Urinary bladder (tissue), 4 donors: Measurements from ENCODE around the gene AZU1. TPM values are rescaled to one million over a fixed set of nuclear protein-coding genes. Genes with fewer than 3 reads are reported as not detected.
"Not testable (repeated sequence)": the region's sequence is repeated elsewhere in the genome, so short reads cannot be mapped to it uniquely, and the experiment has no call there.

Experiments used
- DNase-seq: peaks from one replicate; pipeline ENCODE4 v3.0.0-alpha.2; 2015; ENCODE audit errors: extremely low spot score
- H3K27ac ChIP-seq: one replicate; pipeline ENCODE4 v1.5.1; 2013; ENCODE audit warnings: low read depth, mild to moderate bottlenecking, moderate library complexity
- H3K36me3 ChIP-seq: one replicate; pipeline ENCODE4 v1.6.1; 2013; ENCODE audit warnings: mild to moderate bottlenecking, moderate library complexity; ENCODE audit not compliant: insufficient read depth
- H3K4me1 ChIP-seq: one replicate; pipeline ENCODE4 v1.6.1; 2013; ENCODE audit warnings: mild to moderate bottlenecking, moderate library complexity; ENCODE audit not compliant: insufficient read depth
- H3K4me3 ChIP-seq: one replicate; pipeline ENCODE4 v1.5.1; 2013; ENCODE audit warnings: low read depth, low read length
- WGBS: extraction: QIAGEN DNeasy Blood & Tissue Kit; methylation state at CpG from one replicate; pipeline ENCODE4 v1.1.7; 2013; 5-methylcytosine and 5-hydroxymethylcytosine counted together
- polyA plus RNA-seq: library from polyadenylated mRNA; stranded (reverse); fragments of 200-250 nt; gene quantifications from one replicate; pipeline ENCODE4 v1.2.3, GENCODE V29; 2013
- total RNA-seq: library from RNA; depleted of rRNA; stranded (reverse); fragments of >200 nt; gene quantifications from one replicate; pipeline ENCODE4 v1.2.3, GENCODE V29; 2014
- donor health status: healthy with polysubstance abuse.
- donor health status: healthy.

The AZU1 gene
- total and polyA plus RNA-seq, 2 donors, result 0.15 TPM; not detected in 1

DNA sequence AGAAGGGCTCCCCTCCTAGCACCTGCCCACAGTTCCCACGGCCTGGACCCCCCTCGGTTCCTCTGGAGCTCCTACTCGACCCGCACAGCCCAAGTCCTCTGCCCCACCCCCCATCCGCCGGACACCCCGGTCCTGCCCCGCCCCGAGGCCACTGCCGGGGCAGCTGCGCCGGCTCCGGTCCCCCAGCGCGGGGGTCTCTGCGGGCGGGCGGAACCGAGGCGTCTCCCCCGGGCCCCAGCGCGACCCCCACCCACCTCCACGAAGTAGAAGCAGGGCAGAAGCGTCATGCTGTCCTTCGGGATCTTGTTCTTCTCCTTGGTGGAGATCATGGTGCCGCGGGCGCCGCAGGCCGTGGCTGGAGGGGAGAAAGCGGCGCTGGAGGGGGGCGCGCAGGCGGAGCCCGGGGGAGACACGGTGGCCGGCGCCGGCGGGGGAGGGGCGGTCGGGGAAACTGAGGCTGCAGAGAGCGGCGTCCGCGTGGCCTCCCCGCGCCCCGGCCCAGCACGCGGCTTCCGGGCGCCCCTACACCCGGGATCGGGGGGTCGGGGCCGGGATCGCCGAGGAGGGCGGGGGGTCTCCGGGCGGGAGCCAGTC, 6.3 kb upstream of the AZU1 start:
- no peaks in the 10 kb centered on the region for H3K4me1 ChIP-seq
- DNase-seq, result no peak
- no peaks in the 10 kb centered on the region for H3K36me3 ChIP-seq
- no peak overlapping the region for H3K27ac ChIP-seq
- H3K4me3 ChIP-seq, result peak overlapping the region; percentile 36
- 1% methylated on average over 64 of the region's 64 CpGs for WGBS

DNA sequence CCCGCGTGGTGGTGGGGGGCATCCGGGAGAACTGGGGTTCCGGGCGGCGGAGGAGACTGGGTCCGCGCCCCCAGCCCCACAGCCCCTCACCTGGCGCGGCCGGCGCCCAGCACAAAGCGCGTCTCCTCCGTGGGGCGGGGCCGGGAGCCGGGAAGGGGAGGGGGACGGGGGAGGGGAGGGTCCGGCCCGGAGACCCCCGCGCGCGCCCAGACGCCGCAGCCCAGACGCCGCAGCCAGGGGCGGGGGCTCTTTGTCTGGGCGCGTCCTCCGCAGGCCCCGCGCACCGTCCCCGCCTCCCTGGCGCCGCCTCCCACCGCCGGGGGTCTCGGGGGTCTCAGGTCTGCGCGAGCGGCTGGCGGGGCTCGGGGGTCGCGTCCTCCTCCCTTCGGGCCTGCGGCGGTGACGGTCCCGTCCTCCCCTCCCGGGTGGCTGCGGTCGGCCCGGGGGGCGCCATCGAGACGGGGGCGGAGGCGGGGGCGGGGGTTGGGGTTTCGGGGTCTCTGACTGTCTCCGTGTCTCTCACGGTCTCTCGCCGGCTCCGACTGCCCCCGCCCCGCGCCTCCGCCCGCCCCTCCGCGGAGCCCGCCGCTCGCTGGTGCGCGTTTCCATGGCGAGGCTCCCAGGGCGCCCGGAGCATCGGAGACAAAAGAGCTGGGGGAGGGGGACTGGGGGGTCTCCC, 5.7 kb upstream of the AZU1 start, which contains the start of gene PLPPR3:
Gene PLPPR3, minus strand, starts transcription at position 131 of the 679 bp plus-strand sequence. CDS start 396 bp downstream, outside the sequence.
- H3K4me3 ChIP-seq, result peak within 1 kb of the TSS; percentile 36
- H3K27ac ChIP-seq, result no peak within 1 kb of the TSS
- no peak for DNase-seq
- H3K4me1 ChIP-seq, result no peaks in the 10 kb centered on the region
- no peaks in the 10 kb centered on the region for H3K36me3 ChIP-seq
- WGBS, result under 1% methylated on average over 83 of the region's 86 CpGs

DNA sequence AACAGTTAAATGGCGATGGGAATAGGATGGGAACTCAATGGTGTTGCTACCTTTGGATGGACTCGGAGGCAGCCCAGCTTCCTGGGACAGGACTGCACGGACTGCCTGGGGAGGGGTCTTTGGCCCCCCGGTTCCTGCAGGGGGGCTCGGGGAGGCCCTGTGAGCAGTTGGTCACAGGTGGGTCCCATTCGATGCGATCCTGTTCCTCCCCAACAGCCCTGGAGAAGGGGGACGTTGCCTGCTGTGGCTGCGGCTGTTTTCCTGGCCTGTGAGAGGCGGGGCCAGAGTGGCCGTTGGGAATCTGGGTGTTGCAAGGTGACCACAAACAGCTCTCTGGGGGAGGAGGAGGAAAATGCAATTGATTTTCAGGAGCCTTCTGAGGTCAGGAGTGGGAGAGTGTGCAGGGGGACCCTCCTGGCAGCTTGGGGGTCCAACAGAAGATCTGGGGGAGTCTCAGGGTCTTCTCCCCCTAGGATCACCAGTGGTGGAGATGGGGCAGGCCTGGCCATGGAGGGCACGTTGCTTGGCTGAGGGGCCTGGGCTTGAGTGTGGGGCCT, 4.0 kb upstream of the AZU1 start:
- H3K4me3 ChIP-seq, result no peak overlapping the region
- DNase-seq, result no peak
- H3K27ac ChIP-seq, result no peak overlapping the region
- H3K4me1 ChIP-seq, result no peaks in the 10 kb centered on the region
- WGBS, result 62% methylated on average over 12 of the region's 12 CpGs
- no peaks in the 10 kb centered on the region for H3K36me3 ChIP-seq

DNA sequence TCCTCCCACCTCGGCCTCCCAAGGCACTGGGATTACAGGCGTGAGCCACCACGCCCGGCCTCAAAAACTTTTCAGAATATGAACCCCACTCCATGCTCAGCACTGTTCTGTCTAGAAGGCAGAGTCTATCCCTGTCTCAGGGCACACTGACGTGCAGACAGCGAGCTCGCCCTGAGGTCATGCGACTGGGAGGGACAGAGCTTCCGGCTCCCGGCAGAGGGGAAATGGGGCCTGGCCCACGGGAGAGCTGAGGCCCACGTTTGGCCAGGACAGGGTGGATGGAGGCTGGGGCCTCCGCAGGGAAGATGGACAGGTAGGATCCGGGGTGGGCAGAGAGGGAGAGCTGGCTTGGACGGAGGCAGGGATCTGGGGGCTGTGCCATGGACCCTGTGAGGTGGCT, 2.8 kb upstream of the AZU1 start:
- Histone ChIP-seq H3K27ac (no peak overlapping the region), H3K4me3 (no peak overlapping the region), H3K36me3 (no peaks in the 10 kb centered on the region), H3K4me1 (no peaks in the 10 kb centered on the region)
- no peak for DNase-seq
- 79% methylated on average over 15 of the region's 15 CpGs for WGBS

DNA sequence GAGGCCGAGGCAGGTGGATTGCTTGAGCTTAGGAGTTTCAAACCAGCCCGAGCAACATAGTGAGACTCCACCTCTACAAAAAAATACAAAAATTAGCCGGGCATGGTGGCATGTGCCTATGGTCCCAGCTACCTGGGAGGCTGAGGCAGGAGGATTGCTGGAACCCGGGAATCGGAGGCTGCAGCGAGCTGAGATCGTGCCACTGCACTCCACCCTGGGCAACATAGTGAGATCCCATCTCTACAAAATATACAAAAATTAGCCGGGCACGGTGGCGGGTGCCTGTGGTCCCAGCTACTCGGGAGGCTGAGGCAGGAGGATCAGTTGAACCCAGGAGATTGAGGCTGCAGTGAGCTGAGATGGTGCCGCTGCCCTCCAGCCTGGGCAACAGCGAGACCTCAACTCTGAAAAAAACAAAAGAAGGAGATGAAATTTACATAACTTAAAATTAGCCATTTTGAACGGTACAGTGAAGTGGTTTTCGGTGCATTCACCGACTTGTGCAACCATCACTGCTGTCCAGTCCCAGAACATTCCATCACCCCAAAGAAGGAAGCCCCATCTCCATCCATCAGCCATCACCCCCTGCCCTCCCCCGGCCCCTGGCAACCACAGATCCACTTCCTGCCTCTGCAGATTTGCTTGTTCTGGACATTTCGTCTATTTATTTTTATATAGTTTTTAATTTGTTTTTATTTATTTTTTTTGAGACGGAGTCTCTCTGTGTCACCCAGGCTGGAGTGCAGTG, 1.6 kb upstream of the AZU1 start:
- no peak overlapping the region for H3K4me3 ChIP-seq
- DNase-seq, result no peak
- H3K27ac ChIP-seq, result no peak overlapping the region
- no peaks in the 10 kb centered on the region for H3K36me3 ChIP-seq
- no peaks in the 10 kb centered on the region for H3K4me1 ChIP-seq
- WGBS, result 82% methylated on average over 19 of the region's 19 CpGs

DNA sequence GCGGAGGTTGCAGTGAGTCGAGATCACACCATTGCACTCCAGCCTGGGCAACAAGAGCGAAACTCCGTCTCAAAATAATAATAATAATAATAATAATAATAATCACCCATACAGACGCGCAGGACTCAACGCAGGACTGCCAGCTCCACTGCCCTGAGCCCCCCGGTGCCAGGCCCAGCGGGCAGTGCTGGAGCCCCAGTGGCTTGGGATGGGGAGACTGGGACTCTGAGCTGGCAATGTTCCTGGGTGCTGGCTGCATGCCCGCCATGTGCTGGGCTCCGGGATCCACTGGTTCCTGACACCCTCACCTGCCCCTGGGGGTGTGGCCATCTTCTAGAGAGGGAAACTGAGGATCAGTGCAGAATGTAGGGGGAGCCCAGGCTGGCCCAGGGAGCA, 325 bp upstream of the AZU1 start:
- Histone ChIP-seq H3K27ac (no peak overlapping the region), H3K4me3 (no peak overlapping the region), H3K4me1 (no peaks in the 10 kb centered on the region), H3K36me3 (no peaks in the 10 kb centered on the region)
- DNase-seq, result no peak
- 90% methylated on average over 11 of the region's 11 CpGs for whole genome bisulfite sequencing

DNA sequence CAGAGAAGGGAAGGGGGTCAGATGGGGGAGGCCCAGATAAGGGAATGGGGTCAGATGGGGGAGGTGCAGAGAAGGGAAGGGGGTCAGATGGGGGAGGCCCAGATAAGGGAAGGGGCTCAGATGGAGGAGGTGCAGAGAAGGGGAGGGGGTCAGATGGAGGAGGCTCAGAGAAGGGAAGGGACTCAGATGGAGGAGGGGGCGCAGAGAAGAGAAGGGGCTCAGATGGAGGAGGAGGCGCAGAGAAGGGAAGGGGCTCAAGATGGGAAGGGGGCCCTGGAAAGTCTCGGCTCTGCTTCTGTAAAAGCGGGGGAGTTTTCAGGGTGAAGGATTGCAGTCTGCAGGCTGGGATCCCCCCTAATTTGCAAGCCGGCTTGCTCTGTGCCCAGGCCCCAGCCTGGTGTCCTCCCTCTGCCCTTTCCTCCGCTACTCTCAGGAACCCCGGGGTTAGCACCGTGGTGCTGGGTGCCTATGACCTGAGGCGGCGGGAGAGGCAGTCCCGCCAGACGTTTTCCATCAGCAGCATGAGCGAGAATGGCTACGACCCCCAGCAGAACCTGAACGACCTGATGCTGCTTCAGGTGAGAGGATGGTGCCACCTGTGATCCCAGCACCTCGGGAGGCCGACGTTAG, 1.6 kb downstream of the AZU1 start:
- H3K4me3 ChIP-seq, result no peak overlapping the region
- H3K27ac ChIP-seq, result no peak overlapping the region
- no peak for DNase-seq
- no peaks in the 10 kb centered on the region for H3K4me1 ChIP-seq
- H3K36me3 ChIP-seq, result no peaks in the 10 kb centered on the region
- 71% methylated on average over 18 of the region's 18 CpGs for WGBS

DNA sequence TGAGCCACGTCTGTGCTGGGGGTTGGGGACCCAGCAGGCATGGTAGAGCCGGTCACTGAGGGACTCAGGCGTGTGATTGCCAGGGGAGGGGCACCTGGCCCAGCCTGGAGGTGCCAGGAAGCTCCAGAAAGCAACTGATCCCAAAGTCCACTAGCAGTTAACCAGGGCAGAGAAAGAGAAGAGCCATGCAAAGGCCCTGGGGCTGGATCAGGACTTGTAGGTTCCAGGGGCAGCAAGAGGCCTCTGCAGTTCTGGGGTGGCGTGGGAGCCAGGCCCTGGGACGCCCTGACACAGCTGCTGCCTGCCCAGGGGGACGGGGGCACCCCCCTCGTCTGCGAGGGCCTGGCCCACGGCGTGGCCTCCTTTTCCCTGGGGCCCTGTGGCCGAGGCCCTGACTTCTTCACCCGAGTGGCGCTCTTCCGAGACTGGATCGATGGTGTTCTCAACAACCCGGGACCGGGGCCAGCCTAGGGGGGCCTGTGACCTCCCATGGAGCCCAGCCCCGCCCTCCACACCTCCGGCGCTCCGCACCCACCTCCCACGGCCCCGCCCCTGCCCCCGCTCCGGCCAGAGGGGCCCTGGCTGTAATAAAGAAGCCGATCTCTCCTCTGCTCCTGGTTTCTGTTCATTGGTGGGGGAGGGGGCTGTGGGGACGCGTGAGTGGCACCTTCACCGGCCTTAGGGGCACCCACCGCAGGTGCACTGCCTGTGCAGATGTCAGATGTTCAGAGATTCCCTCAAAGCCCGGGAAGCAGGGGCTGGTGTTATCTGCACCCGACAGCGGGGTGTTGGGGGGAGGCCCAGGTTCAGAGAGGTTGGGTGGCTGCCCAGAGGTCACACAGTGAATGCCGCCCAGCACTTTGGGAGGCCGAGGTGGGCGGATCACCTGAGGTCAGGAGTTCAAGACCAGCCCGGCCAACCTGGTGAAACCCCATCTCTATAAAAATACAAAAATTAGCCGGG, 4.1 kb downstream of the AZU1 start:
- no peaks in the 10 kb centered on the region for H3K36me3 ChIP-seq
- H3K27ac ChIP-seq, result no peak overlapping the region
- no peak for DNase-seq
- H3K4me1 ChIP-seq, result no peaks in the 10 kb centered on the region
- H3K4me3 ChIP-seq, result no peak overlapping the region
- WGBS, result 63% methylated on average over 38 of the region's 38 CpGs

DNA sequence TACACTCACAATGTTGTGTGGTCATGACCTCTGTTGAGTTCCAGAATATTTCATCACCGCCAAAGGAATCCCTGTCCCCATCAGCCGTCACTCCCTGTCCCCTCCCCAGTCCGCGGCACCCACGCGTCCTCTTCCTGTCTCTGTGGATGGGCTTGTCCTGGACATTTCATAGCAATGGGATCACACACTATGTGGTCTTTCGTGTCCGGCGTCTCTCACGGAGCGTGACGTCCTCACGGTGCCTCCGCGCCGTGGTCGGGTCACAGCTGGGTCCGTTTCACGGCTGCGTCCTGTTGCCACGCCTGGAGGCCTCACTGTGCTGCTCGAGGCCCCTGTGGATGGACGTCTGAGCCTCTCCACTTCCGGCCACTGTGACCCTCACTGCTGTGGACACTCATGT, 6.6 kb downstream of the AZU1 start:
- WGBS, result 68% methylated on average over 24 of the region's 24 CpGs
- no peak overlapping the region for H3K4me3 ChIP-seq
- H3K4me1 ChIP-seq, result no peaks in the 10 kb centered on the region
- no peak for DNase-seq
- no peak overlapping the region for H3K27ac ChIP-seq
- H3K36me3 ChIP-seq, result no peaks in the 10 kb centered on the region

DNA sequence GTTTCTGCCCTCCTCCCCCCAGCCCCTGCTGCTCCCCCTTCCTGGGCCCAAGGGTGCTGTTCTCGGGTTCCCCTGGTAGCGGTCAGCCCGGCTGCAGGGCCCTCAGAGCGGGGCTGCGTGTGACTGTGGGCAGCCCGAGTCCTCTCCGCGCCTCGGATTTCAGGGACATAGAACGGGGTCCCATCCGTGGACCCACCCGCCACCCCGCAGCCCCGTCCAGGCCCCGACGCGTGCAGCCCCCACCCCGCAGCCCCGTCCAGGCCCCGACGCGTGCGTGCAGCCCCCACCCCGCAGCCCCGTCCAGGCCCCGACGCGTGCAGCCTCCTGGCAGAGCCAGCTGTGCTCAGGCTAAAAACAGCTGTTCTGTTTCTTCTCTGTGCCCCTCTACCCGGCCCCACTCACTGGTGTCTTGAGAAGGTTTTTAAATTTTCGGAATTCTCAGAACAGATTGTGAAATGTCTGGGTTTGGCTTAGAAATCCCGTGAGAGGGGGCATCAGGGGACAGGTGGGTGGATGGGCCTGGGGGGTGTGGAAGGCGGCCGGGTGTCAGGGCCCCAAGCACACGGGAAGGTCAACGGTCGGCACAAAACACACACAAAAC, 7.7 kb downstream of the AZU1 start:
- no peaks in the 10 kb centered on the region for H3K4me1 ChIP-seq
- no peak overlapping the region for H3K4me3 ChIP-seq
- no peak for DNase-seq
- no peaks in the 10 kb centered on the region for H3K36me3 ChIP-seq
- 63% methylated on average over 36 of the region's 36 CpGs for WGBS
- no peak overlapping the region for H3K27ac ChIP-seq

DNA sequence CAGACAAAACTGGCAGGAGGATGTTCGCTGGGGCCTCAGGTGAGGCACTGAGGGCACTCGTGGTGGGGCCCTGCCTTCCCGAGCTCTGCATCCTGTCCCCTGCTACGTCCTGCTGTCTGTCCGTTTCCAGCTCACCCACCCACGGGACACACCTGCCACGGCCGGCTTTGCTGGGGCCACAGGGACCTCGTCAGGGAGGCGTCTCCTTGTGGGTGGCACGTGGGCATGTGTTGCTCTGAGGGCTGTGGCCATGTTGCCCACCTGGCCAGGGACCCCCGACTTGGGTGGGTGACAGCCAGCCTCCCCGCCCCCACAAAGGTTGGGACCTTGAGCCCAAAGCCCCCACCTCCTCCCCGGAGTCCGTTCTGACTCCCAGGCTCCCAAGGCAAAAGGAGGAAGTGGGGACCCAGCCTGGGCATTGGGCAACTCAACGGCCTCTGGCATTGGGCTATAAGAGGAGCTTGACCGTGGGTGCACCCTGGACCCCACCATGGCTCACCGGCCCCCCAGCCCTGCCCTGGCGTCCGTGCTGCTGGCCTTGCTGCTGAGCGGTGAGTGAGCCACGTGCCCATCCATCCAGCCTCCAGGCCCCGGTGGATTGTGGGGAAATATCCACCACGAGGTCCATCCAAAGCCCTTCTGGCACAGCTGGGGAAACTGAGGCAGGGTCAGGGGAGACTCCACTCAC, 13.0 kb downstream of the AZU1 start, which contains the start of gene PRTN3:
Gene PRTN3, plus strand, starts transcription at position 481 of the 688 bp plus-strand sequence. Its CDS starts 10 bp downstream, at position 491.
- H3K4me3 ChIP-seq, result no peak within 1 kb of the TSS
- WGBS, result 74% methylated on average over 24 of the region's 24 CpGs
- peaks cover 2% of the 10 kb centered on the region for H3K4me1 ChIP-seq
- H3K27ac ChIP-seq, result no peak within 1 kb of the TSS
- H3K36me3 ChIP-seq, result no peaks in the 10 kb centered on the region
- DNase-seq, result no peak

DNA sequence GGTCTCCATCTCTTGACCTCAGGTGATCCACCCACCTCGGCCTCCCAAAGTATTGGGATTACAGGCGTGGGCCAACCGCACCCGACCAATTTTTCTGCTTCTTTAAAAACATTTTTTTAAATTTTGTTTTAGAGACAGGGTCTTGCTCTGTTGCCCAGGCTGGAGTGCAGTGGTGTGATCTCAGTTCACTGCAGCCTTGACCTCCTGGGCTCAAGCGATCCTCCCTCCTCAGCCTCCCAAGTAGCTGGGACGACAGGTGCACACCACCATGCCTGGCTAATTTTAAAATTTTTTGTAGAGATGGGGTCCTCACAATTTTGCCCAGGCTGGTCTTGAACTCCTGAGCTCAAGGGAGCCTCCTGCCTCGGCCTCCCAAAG, 15.2 kb downstream of the AZU1 start:
- not testable (repeated sequence) for H3K4me3 ChIP-seq, H3K4me1 ChIP-seq, DNase-seq, H3K27ac ChIP-seq, H3K36me3 ChIP-seq
- WGBS, result 82% methylated on average over 7 of the region's 7 CpGs
